Progenitor cell of endocrine pancreas (in vitro differentiated cells): ENCODE measurements around the gene OAS2. TPM values are rescaled to one million over a fixed set of nuclear protein-coding genes. Genes with fewer than 3 reads are reported as not detected.
"Not testable (repeated sequence)": the region's sequence is repeated elsewhere in the genome, so short reads cannot be mapped to it uniquely, and the experiment has no call there.

ENCODE experiments used
- DNase-seq: peaks from one replicate; pipeline ENCODE4 v3.0.0; 2021; ENCODE audit warnings: low spot score; ENCODE audit not compliant: unreplicated experiment
- H3K27ac Mint-ChIP-seq: 2 replicates; pipeline ENCODE4 v1.8.0; 2021; ENCODE audit warnings: mild to moderate bottlenecking, moderate library complexity, mixed read lengths
- H3K27me3 Mint-ChIP-seq: 2 replicates; pipeline ENCODE4 v1.8.0; 2021; ENCODE audit warnings: mixed read lengths
- H3K36me3 Mint-ChIP-seq: 2 replicates; pipeline ENCODE4 v1.8.0; 2022; ENCODE audit warnings: mixed read lengths; ENCODE audit not compliant: insufficient read depth
- H3K4me1 Mint-ChIP-seq: 2 replicates; pipeline ENCODE4 v1.8.0; 2021; ENCODE audit warnings: low read depth, mixed read lengths
- H3K4me3 Mint-ChIP-seq: 2 replicates; pipeline ENCODE4 v1.8.0; 2021; ENCODE audit warnings: low read depth, mild to moderate bottlenecking, moderate library complexity, mixed read lengths
- H3K9me3 Mint-ChIP-seq: 2 replicates; pipeline ENCODE4 v1.8.0; 2021; ENCODE audit warnings: low read depth, mixed read lengths
- CTCF ChIP-seq: fragments of 200-600 bp; sonication (generic); IDR thresholded peaks from one replicate; pipeline ENCODE4 v1.5.0; 2021; ENCODE audit warnings: antibody characterized with exemption, mild to moderate bottlenecking; ENCODE audit not compliant: unreplicated experiment
- total RNA-seq: library from RNA; stranded (reverse); gene quantifications from 2 replicates; pipeline ENCODE4 v1.2.1, GENCODE V29; 2021

The OAS2 gene
- total RNA-seq, 1 donor from 2014 or later: not detected

GRCh38 chr12:112948806-112949205 is 29.5 kb upstream of the OAS2 start:
- no peak overlapping the region for H3K4me3 Mint-ChIP-seq
- TF ChIP-seq CTCF: no peak
- no peaks in the 10 kb centered on the region for H3K4me1 Mint-ChIP-seq
- H3K27ac Mint-ChIP-seq: no peak overlapping the region
- H3K9me3 Mint-ChIP-seq: no peaks in the 10 kb centered on the region
- H3K36me3 Mint-ChIP-seq: no peaks in the 10 kb centered on the region
- H3K27me3 Mint-ChIP-seq: peaks cover 5% of the 10 kb centered on the region
- no peak for DNase-seq

- no peak for TF ChIP-seq CTCF
- DNase-seq: no peak
- Mint-ChIP-seq H3K27me3 (peaks cover 8% of the 10 kb centered on the region), H3K4me3 (no peak overlapping the region), H3K36me3 (no peaks in the 10 kb centered on the region), H3K27ac (no peak overlapping the region), H3K4me1 (no peaks in the 10 kb centered on the region), H3K9me3 (no peaks in the 10 kb centered on the region)
These were observed 27.6 kb upstream of the OAS2 start for GRCh38 chr12:112950701-112951100.

GRCh38 chr12:112957125-112957524 is 21.2 kb upstream of the OAS2 start:
- not testable (repeated sequence) for H3K27ac Mint-ChIP-seq, H3K4me3 Mint-ChIP-seq, DNase-seq, H3K4me1 Mint-ChIP-seq, H3K36me3 Mint-ChIP-seq
- Mint-ChIP-seq H3K27me3 (peaks cover 36% of the 10 kb centered on the region), H3K9me3 (peaks cover 18% of the 10 kb centered on the region)

- H3K4me3 Mint-ChIP-seq: no peak overlapping the region
- no peak for DNase-seq
- H3K27ac Mint-ChIP-seq: no peak overlapping the region
- TF ChIP-seq CTCF: no peak
- peaks cover 18% of the 10 kb centered on the region for H3K9me3 Mint-ChIP-seq
- peaks cover 33% of the 10 kb centered on the region for H3K27me3 Mint-ChIP-seq
- H3K36me3 Mint-ChIP-seq: peaks cover 2% of the 10 kb centered on the region
- no peaks in the 10 kb centered on the region for H3K4me1 Mint-ChIP-seq
These were observed 17.2 kb upstream of the OAS2 start for GRCh38 chr12:112961074-112961473.

GRCh38 chr12:112961536-112961935 is 16.8 kb upstream of the OAS2 start:
- Mint-ChIP-seq H3K9me3 (peaks cover 18% of the 10 kb centered on the region), H3K27me3 (peaks cover 29% of the 10 kb centered on the region), H3K4me3 (no peak overlapping the region), H3K27ac (no peak overlapping the region), H3K36me3 (peaks cover 2% of the 10 kb centered on the region), H3K4me1 (no peaks in the 10 kb centered on the region)
- DNase-seq: no peak
- no peak for TF ChIP-seq CTCF

- no peaks in the 10 kb centered on the region for H3K4me1 Mint-ChIP-seq
- peaks cover 22% of the 10 kb centered on the region for H3K27me3 Mint-ChIP-seq
- H3K36me3 Mint-ChIP-seq: peaks cover 2% of the 10 kb centered on the region
- H3K9me3 Mint-ChIP-seq: peaks cover 18% of the 10 kb centered on the region
- no peak overlapping the region for H3K27ac Mint-ChIP-seq
- no peak for DNase-seq
- no peak for TF ChIP-seq CTCF
- no peak overlapping the region for H3K4me3 Mint-ChIP-seq
These were observed 15.8 kb upstream of the OAS2 start for GRCh38 chr12:112962561-112962960.
